K562 (cell line): ENCODE data around the gene HPD. TPM values are rescaled to one million over a fixed set of nuclear protein-coding genes. Genes with fewer than 3 reads are reported as not detected.
A peak's percentile ranks its signal among the peaks of the same experiment; 100 is the strongest.

Experiments
- ARID1B ChIP-seq: fragments of 450-650 bp; IDR thresholded peaks from 2 replicates; pipeline ENCODE4 v1.6.1; 2016; ENCODE audit warnings: antibody characterized with exemption, mild to moderate bottlenecking, inconsistent platforms
- BACH1 ChIP-seq: fragments of 200-800 bp; sonication (Bioruptor generic); IDR thresholded peaks from 2 replicates; pipeline ENCODE4 v1.6.1; 2016; ENCODE audit warnings: missing genetic modification characterization, missing compliant biosample characterization
- CBFA2T2 ChIP-seq: fragments of 450-650 bp; conservative IDR thresholded peaks from 2 replicates; pipeline ENCODE4 v1.6.1; 2017; ENCODE audit warnings: mild to moderate bottlenecking
- CBFA2T3 ChIP-seq: fragments of 450-650 bp; IDR thresholded peaks from 2 replicates; pipeline ENCODE4 v1.6.1; 2017
- ERF ChIP-seq: fragments of 450-650 bp; formaldehyde crosslinking; IDR thresholded peaks from 2 replicates; pipeline ENCODE4 v1.4.0; 2020; ENCODE audit warnings: mild to moderate bottlenecking, mixed read lengths
- HEY1 ChIP-seq: fragments of 250-450 bp; sonication (Bioruptor Pico); IDR thresholded peaks from 2 replicates; pipeline ENCODE4 v1.5.0; 2020; ENCODE audit warnings: mild to moderate bottlenecking, moderate library complexity, borderline replicate concordance
- MITF ChIP-seq: IDR thresholded peaks from 2 replicates; pipeline ENCODE4 v1.6.1; 2014; ENCODE audit warnings: antibody characterized with exemption
- MTA2 ChIP-seq: fragments of 450-650 bp; IDR thresholded peaks from 2 replicates; pipeline ENCODE4 v1.6.1; 2016; ENCODE audit warnings: low read depth
- NCOR1 ChIP-seq: fragments of 450-650 bp; IDR thresholded peaks from 2 replicates; pipeline ENCODE4 v1.6.1; 2016; ENCODE audit warnings: mild to moderate bottlenecking, moderate library complexity
- NFIC ChIP-seq: fragments of 450-650 bp; IDR thresholded peaks from 2 replicates; pipeline ENCODE4 v1.6.1; 2017; ENCODE audit warnings: mild to moderate bottlenecking, inconsistent platforms
- POLR2AphosphoS5 ChIP-seq: IDR thresholded peaks from 2 replicates; pipeline ENCODE4 v1.6.1; 2011; ENCODE audit warnings: mild to moderate bottlenecking, low read depth, low read length, moderate library complexity; ENCODE audit not compliant: control insufficient read depth, insufficient read depth
- POLR3A ChIP-seq: IDR thresholded peaks from 2 replicates; pipeline ENCODE4 v1.6.1; 2011; ENCODE audit warnings: borderline replicate concordance, mild to moderate bottlenecking, moderate library complexity; ENCODE audit not compliant: insufficient read length, insufficient read depth; ENCODE audit errors: extremely low read depth
- STAT5A ChIP-seq: IDR thresholded peaks from 2 replicates; pipeline ENCODE4 v1.6.1; 2012; ENCODE audit warnings: low read length, inconsistent platforms, borderline replicate concordance
- TAL1 ChIP-seq: fragments of 450-650 bp; IDR thresholded peaks from 2 replicates; pipeline ENCODE4 v1.6.1; 2016; ENCODE audit warnings: mild to moderate bottlenecking
- TCF3 ChIP-seq: sonication (generic); formaldehyde crosslinking; IDR thresholded peaks from 2 replicates; pipeline ENCODE4 v1.4.0; 2020; ENCODE audit warnings: mild to moderate bottlenecking, missing genetic modification reagents
- TEAD4 ChIP-seq, 2 experiments: sonication (generic) in 1 of 2; formaldehyde crosslinking in 1 of 2; IDR thresholded peaks; 2 replicates each; pipeline versions ENCODE4 v1.6.1 to v1.8.0; 2012 to 2022; ENCODE audit warnings: borderline replicate concordance in 1 of 2, inconsistent platforms in 1 of 2, low read length in 1 of 2, mild to moderate bottlenecking in 1 of 2, missing genetic modification reagents in 1 of 2
- TFAP4 ChIP-seq: sonication (generic); formaldehyde crosslinking; IDR thresholded peaks from 2 replicates; pipeline ENCODE4 v1.8.0; 2022; ENCODE audit warnings: missing genetic modification reagents, mild to moderate bottlenecking, moderate library complexity, borderline replicate concordance
- TRIM24 ChIP-seq, 2 experiments: fragments of 450-650 bp; IDR thresholded peaks; 2 replicates each; pipeline ENCODE4 v1.6.1; 2016
- polyA plus RNA-seq, 8 experiments: library from polyadenylated mRNA; depleted of rRNA in 4 of 8; stranded (reverse) in 5 of 8; unstranded in 3 of 8; fragments of >200 nt; fragmentation: Nextera tagmentation in 2 of 8; fragmentation: Illumina TruSeq in 1 of 8; extraction: Ambion mirVana in 2 of 8; extraction: Trizol in 1 of 8; gene quantifications; 2 replicates each; pipeline versions ENCODE4 v1.2.1 to v1.2.3, GENCODE V29; 2011 to 2014; ENCODE audit warnings: inconsistent platforms in 1 of 8, missing spikeins in 1 of 8
- total RNA-seq, 7 experiments: library from RNA; depleted of rRNA in 6 of 7; stranded (reverse); fragments of >200 nt in 6 of 7; fragmentation: Illumina TruSeq in 2 of 7; extraction: Trizol in 2 of 7; gene quantifications; 2 replicates each; pipeline versions ENCODE4 v1.2.1 to v1.2.3, GENCODE V29; 2011 to 2021; ENCODE audit warnings: low replicate concordance in 1 of 7

HPD gene
- total and polyA plus RNA-seq, 9 of the 15 experiments (the other 6 are each of a cell fraction or from before 2014, with no cell fraction given), result 0.06 to 0.29 (median 0.07) TPM; not detected in 4

- TF ChIP-seq MITF, result 0 out of 2 replicates have a peak, but pooled peaks have one; percentile 21
- 0 out of 4 replicates have a peak, but pooled peaks of 1 of the 2 experiments have one; percentile 17 for TF ChIP-seq TRIM24 (IDR thresholded peaks at IDR 0.05)
- TF ChIP-seq NFIC, result peak; percentile 14; the same call in 1 of the 2 replicates
- peak; percentile 76 for TF ChIP-seq CBFA2T2
- 0 out of 2 replicates have a peak, but pooled peaks have one; percentile 25 for TF ChIP-seq POLR2AphosphoS5
- TF ChIP-seq HEY1 (CRISPR knock-in tag), result no peak
- peak; percentile 77 for TF ChIP-seq TEAD4 (IDR thresholded peaks at IDR 0.05; ENCODE audit: low read length)
- TF ChIP-seq TEAD4 (CRISPR knock-in tag; IDR thresholded peaks at IDR 0.05; ENCODE audit: borderline replicate concordance), result no peak
- peak; percentile 75 for TF ChIP-seq TAL1
- peak; percentile 46; the same call in 1 of the 2 replicates for TF ChIP-seq STAT5A
- no peak for TF ChIP-seq ERF (CRISPR knock-in tag)
- peak; percentile 65 for TF ChIP-seq MTA2
- peak; percentile 60; the same call in 1 of the 2 replicates for TF ChIP-seq NCOR1
- TF ChIP-seq ARID1B, result peak; percentile 74
- peak; percentile 50; the same call in 1 of the 2 replicates for TF ChIP-seq TFAP4 (CRISPR knock-in tag)
- peak; percentile 87 for TF ChIP-seq CBFA2T3
- peak; percentile 84 for TF ChIP-seq TCF3 (CRISPR knock-in tag)
- TF ChIP-seq POLR3A, result no peak
- no peak for TF ChIP-seq BACH1
Measured at GRCh38 chr12:121871467-121871866, 12.8 kb upstream of the HPD start (continued).
